Measurements from ENCODE around the gene RAI14. TPM values are rescaled to one million over a fixed set of nuclear protein-coding genes. Genes with fewer than 3 reads are reported as not detected.

Gene RAI14
- total and polyA plus RNA-seq, 3 experiments from 2014 or later: 0.58 to 3.9 (median 3.9) TPM

GRCh38 chr5:34715711-34716110, 59.6 kb downstream of the RAI14 start:
- peaks cover 1 to 22% of the 10 kb centered on the region in 2 donors for H3K27me3 Mint-ChIP-seq

GRCh38 chr5:34716986-34717385, 60.9 kb downstream of the RAI14 start:
- DNase-seq: no peak
- Mint-ChIP-seq H3K27ac (no peak overlapping the region), H3K36me3 (no peaks in the 10 kb centered on the region), H3K4me3 (no peak overlapping the region), H3K9me3 (peaks cover 0 to 2% (median 0%) of the 10 kb centered on the region in 5 donors), H3K4me1 (no peaks in the 10 kb centered on the region), H3K27me3 (peaks cover 1 to 22% of the 10 kb centered on the region in 2 donors)
- H3K27ac ChIP-seq (ENCODE audit: low read depth, low read length): no peak overlapping the region
- H3K4me1 ChIP-seq (ENCODE audit: insufficient read depth, low read length): no peaks in the 10 kb centered on the region
- H3K36me3 ChIP-seq (ENCODE audit: insufficient read depth, low read length): no peaks in the 10 kb centered on the region
- H3K9me3 ChIP-seq (ENCODE audit: low read length): no peaks in the 10 kb centered on the region
- H3K27me3 ChIP-seq (ENCODE audit: insufficient read depth, low read length, poor library complexity, severe bottlenecking): no peaks in the 10 kb centered on the region
- no peak overlapping the region for H3K4me3 ChIP-seq (ENCODE audit: low read length)
- CTCF ChIA-PET: no interaction called here
- POLR2A ChIA-PET: no interaction called here

More at GRCh38 chr5:34715711-34716110, 59.6 kb downstream of the RAI14 start:
- no peaks in the 10 kb centered on the region for H3K9me3 ChIP-seq (ENCODE audit: low read length)
- no peaks in the 10 kb centered on the region for H3K36me3 ChIP-seq (ENCODE audit: insufficient read depth, low read length)
- no peak overlapping the region for H3K4me3 Mint-ChIP-seq
- H3K27ac Mint-ChIP-seq: no peak overlapping the region
- H3K4me1 Mint-ChIP-seq: no peaks in the 10 kb centered on the region
- H3K27me3 ChIP-seq (ENCODE audit: insufficient read depth, low read length, poor library complexity, severe bottlenecking): no peaks in the 10 kb centered on the region
- peaks cover 0 to 2% (median 0%) of the 10 kb centered on the region in 5 donors for H3K9me3 Mint-ChIP-seq
- H3K27ac ChIP-seq (ENCODE audit: low read depth, low read length): no peak overlapping the region
- no peaks in the 10 kb centered on the region for H3K4me1 ChIP-seq (ENCODE audit: insufficient read depth, low read length)
- H3K36me3 Mint-ChIP-seq: no peaks in the 10 kb centered on the region
- DNase-seq: no peak
- CTCF ChIA-PET: no interaction called here
- POLR2A ChIA-PET: no interaction called here
- no peak overlapping the region for H3K4me3 ChIP-seq (ENCODE audit: low read length)

- POLR2A ChIA-PET: no interaction called here
Observed at GRCh38 chr5:34717426-34718327, 61.5 kb downstream of the RAI14 start.

GRCh38 chr5:34718516-34718915, 62.4 kb downstream of the RAI14 start:
- Mint-ChIP-seq H3K27me3 (peaks cover 5 to 22% of the 10 kb centered on the region in 2 donors), H3K4me1 (no peaks in the 10 kb centered on the region), H3K36me3 (no peaks in the 10 kb centered on the region), H3K9me3 (peaks cover 0 to 2% (median 0%) of the 10 kb centered on the region in 5 donors), H3K27ac (no peak overlapping the region), H3K4me3 (no peak overlapping the region)
- DNase-seq: no peak
- H3K4me1 ChIP-seq (ENCODE audit: insufficient read depth, low read length): no peaks in the 10 kb centered on the region
- POLR2A ChIA-PET: no interaction called here
- CTCF ChIA-PET: no interaction called here
- no peak overlapping the region for H3K27ac ChIP-seq (ENCODE audit: low read depth, low read length)
- no peaks in the 10 kb centered on the region for H3K27me3 ChIP-seq (ENCODE audit: insufficient read depth, low read length, poor library complexity, severe bottlenecking)
- no peaks in the 10 kb centered on the region for H3K36me3 ChIP-seq (ENCODE audit: insufficient read depth, low read length)
- H3K4me3 ChIP-seq (ENCODE audit: low read length): no peak overlapping the region
- H3K9me3 ChIP-seq (ENCODE audit: low read length): no peaks in the 10 kb centered on the region

More at GRCh38 chr5:34717426-34718327, 61.5 kb downstream of the RAI14 start:
- Mint-ChIP-seq H3K27me3 (peaks cover 5 to 24% of the 10 kb centered on the region in 2 donors), H3K4me1 (no peaks in the 10 kb centered on the region), H3K27ac (no peak overlapping the region), H3K9me3 (peaks cover 0 to 2% (median 0%) of the 10 kb centered on the region in 5 donors), H3K36me3 (no peaks in the 10 kb centered on the region), H3K4me3 (no peak overlapping the region)
- H3K4me1 ChIP-seq (ENCODE audit: insufficient read depth, low read length): no peaks in the 10 kb centered on the region
- CTCF ChIA-PET: no interaction called here
- no peak overlapping the region for H3K4me3 ChIP-seq (ENCODE audit: low read length)
- no peaks in the 10 kb centered on the region for H3K9me3 ChIP-seq (ENCODE audit: low read length)
- H3K27me3 ChIP-seq (ENCODE audit: insufficient read depth, low read length, poor library complexity, severe bottlenecking): no peaks in the 10 kb centered on the region
- no peak for DNase-seq
- H3K27ac ChIP-seq (ENCODE audit: low read depth, low read length): no peak overlapping the region
- no peaks in the 10 kb centered on the region for H3K36me3 ChIP-seq (ENCODE audit: insufficient read depth, low read length)

- ChIA-PET CTCF (no interaction called here), POLR2A (no interaction called here)
- Histone ChIP-seq H3K27me3 (ENCODE audit: insufficient read depth, low read length, poor library complexity, severe bottlenecking) (no peaks in the 10 kb centered on the region), H3K4me1 (ENCODE audit: insufficient read depth, low read length) (no peaks in the 10 kb centered on the region), H3K36me3 (ENCODE audit: insufficient read depth, low read length) (no peaks in the 10 kb centered on the region), H3K4me3 (ENCODE audit: low read length) (no peak overlapping the region), H3K27ac (ENCODE audit: low read depth, low read length) (no peak overlapping the region), H3K9me3 (ENCODE audit: low read length) (no peaks in the 10 kb centered on the region)
- Mint-ChIP-seq H3K27ac (no peak overlapping the region), H3K4me3 (no peak overlapping the region), H3K27me3 (peaks cover 5 to 22% of the 10 kb centered on the region in 2 donors), H3K4me1 (no peaks in the 10 kb centered on the region), H3K36me3 (no peaks in the 10 kb centered on the region), H3K9me3 (no peaks in the 10 kb centered on the region)
- no peak for DNase-seq
Observed at GRCh38 chr5:34719029-34719428, 62.9 kb downstream of the RAI14 start.

GRCh38 chr5:34721327-34721726, 65.2 kb downstream of the RAI14 start:
- Mint-ChIP-seq H3K27me3 (peaks cover 8 to 15% of the 10 kb centered on the region in 2 donors), H3K27ac (no peak overlapping the region), H3K36me3 (no peaks in the 10 kb centered on the region), H3K4me1 (no peaks in the 10 kb centered on the region), H3K9me3 (peaks cover 0 to 3% (median 0%) of the 10 kb centered on the region in 5 donors), H3K4me3 (no peak overlapping the region)
- ChIA-PET CTCF (interaction anchor here (1.1 kb wide), 1 partner anchor 15 kb away, joined by 3 read pairs; no protein-coding TSS in a partner anchor), POLR2A (no interaction called here)
- no peak overlapping the region for H3K27ac ChIP-seq (ENCODE audit: low read depth, low read length)
- DNase-seq: no peak
- H3K4me3 ChIP-seq (ENCODE audit: low read length): no peak overlapping the region
- no peaks in the 10 kb centered on the region for H3K36me3 ChIP-seq (ENCODE audit: insufficient read depth, low read length)
- no peaks in the 10 kb centered on the region for H3K4me1 ChIP-seq (ENCODE audit: insufficient read depth, low read length)
- H3K27me3 ChIP-seq (ENCODE audit: insufficient read depth, low read length, poor library complexity, severe bottlenecking): no peaks in the 10 kb centered on the region
- H3K9me3 ChIP-seq (ENCODE audit: low read length): no peaks in the 10 kb centered on the region

GRCh38 chr5:34722183-34722582, 66.1 kb downstream of the RAI14 start:
- DNase-seq: no peak
- Mint-ChIP-seq H3K27ac (no peak overlapping the region), H3K4me3 (no peak overlapping the region), H3K27me3 (peaks cover 13 to 17% of the 10 kb centered on the region in 2 donors), H3K36me3 (no peaks in the 10 kb centered on the region), H3K4me1 (no peaks in the 10 kb centered on the region), H3K9me3 (peaks cover 0 to 3% (median 0%) of the 10 kb centered on the region in 5 donors)
- Histone ChIP-seq H3K27me3 (ENCODE audit: insufficient read depth, low read length, poor library complexity, severe bottlenecking) (no peaks in the 10 kb centered on the region), H3K36me3 (ENCODE audit: insufficient read depth, low read length) (no peaks in the 10 kb centered on the region), H3K9me3 (ENCODE audit: low read length) (no peaks in the 10 kb centered on the region), H3K27ac (ENCODE audit: low read depth, low read length) (no peak overlapping the region), H3K4me3 (ENCODE audit: low read length) (no peak overlapping the region), H3K4me1 (ENCODE audit: insufficient read depth, low read length) (no peaks in the 10 kb centered on the region)
- CTCF ChIA-PET: no interaction called here
- POLR2A ChIA-PET: no interaction called here

- Mint-ChIP-seq H3K4me3 (no peak overlapping the region), H3K36me3 (peaks cover 0 to 4% (median 0%) of the 10 kb centered on the region in 3 donors), H3K27ac (no peak overlapping the region), H3K27me3 (peaks cover 13 to 21% of the 10 kb centered on the region in 2 donors), H3K9me3 (peaks cover 0 to 3% (median 0%) of the 10 kb centered on the region in 5 donors), H3K4me1 (no peaks in the 10 kb centered on the region)
- Histone ChIP-seq H3K9me3 (ENCODE audit: low read length) (no peaks in the 10 kb centered on the region), H3K36me3 (ENCODE audit: insufficient read depth, low read length) (no peaks in the 10 kb centered on the region), H3K4me3 (ENCODE audit: low read length) (no peak overlapping the region), H3K27me3 (ENCODE audit: insufficient read depth, low read length, poor library complexity, severe bottlenecking) (no peaks in the 10 kb centered on the region), H3K4me1 (ENCODE audit: insufficient read depth, low read length) (no peaks in the 10 kb centered on the region), H3K27ac (ENCODE audit: low read depth, low read length) (no peak overlapping the region)
- POLR2A ChIA-PET: no interaction called here
- CTCF ChIA-PET: no interaction called here
- no peak for DNase-seq
Observed at GRCh38 chr5:34724741-34725140, 68.6 kb downstream of the RAI14 start.
